PC-9 (cell line): Measurements from ENCODE around the gene ABCD2. TPM values are rescaled to one million over a fixed set of nuclear protein-coding genes. Genes with fewer than 3 reads are reported as not detected.
"Not testable (repeated sequence)": the region's sequence is repeated elsewhere in the genome, so short reads cannot be mapped to it uniquely, and the experiment has no call there.

Source experiments
- BruUV-seq: library from RNA; stranded (reverse); fragments of 400-500 nt; replicated peaks from 2 replicates; lab custom pipeline; 2021; lab: Mats Ljungman, UMichigan
- CTCF ChIA-PET: fragments of 300-600 bp; sonication (Branson Sonifier 250); formaldehyde crosslinking; loops from one replicate; lab custom pipeline; 2022; ENCODE audit warnings: antibody characterized with exemption; lab: Charles Lee
- POLR2A ChIA-PET: fragments of 300-600 bp; sonication (Branson Sonifier 250); formaldehyde crosslinking; loops from one replicate; lab custom pipeline; 2022; ENCODE audit warnings: antibody characterized with exemption; ENCODE audit not compliant: unreplicated experiment; lab: Charles Lee
- DNase-seq, 2 experiments: peaks; one replicate each; pipeline versions ENCODE4 v3.0.0 to v3.0.0-alpha.2; 2015 to 2022; ENCODE audit warnings: mixed read lengths in 1 of 2
- H2AFZ ChIP-seq: fragments of 200-600 bp; sonication (generic); 2 replicates; pipeline ENCODE4 v1.8.1; 2017; ENCODE audit warnings: antibody characterized with exemption
- H3F3A ChIP-seq: fragments of 200-600 bp; sonication (generic); 2 replicates; pipeline ENCODE4 v1.8.1; 2017; ENCODE audit warnings: antibody characterized with exemption, mild to moderate bottlenecking, low read depth; ENCODE audit not compliant: insufficient read depth
- H3K27ac ChIP-seq: fragments of 200-600 bp; sonication (generic); 2 replicates; pipeline ENCODE4 v1.6.1; 2016; ENCODE audit warnings: mixed run types
- H3K27me3 ChIP-seq: fragments of 200-600 bp; sonication (generic); 2 replicates; pipeline ENCODE4 v1.6.1; 2016; ENCODE audit warnings: low read depth, mixed run types; ENCODE audit not compliant: insufficient read depth
- H3K36me3 ChIP-seq: fragments of 200-600 bp; sonication (generic); 2 replicates; pipeline ENCODE4 v1.6.1; 2016; ENCODE audit warnings: low read depth, mixed run types
- H3K4me1 ChIP-seq: fragments of 200-600 bp; sonication (generic); replicated peaks from 2 replicates; pipeline ENCODE4 v1.6.1; 2016; ENCODE audit warnings: mixed run types; ENCODE audit not compliant: insufficient read depth
- H3K4me2 ChIP-seq: fragments of 200-600 bp; sonication (generic); 2 replicates; pipeline ENCODE4 v1.6.1; 2017; ENCODE audit warnings: mixed run types
- H3K4me3 ChIP-seq: fragments of 200-600 bp; sonication (generic); 2 replicates; pipeline ENCODE4 v1.6.1; 2016; ENCODE audit warnings: mixed run types
- H3K79me2 ChIP-seq: fragments of 200-600 bp; sonication (generic); 2 replicates; pipeline ENCODE4 v1.6.1; 2017; ENCODE audit warnings: low read depth, mixed run types
- H3K9me2 ChIP-seq: fragments of 200-600 bp; sonication (generic); 2 replicates; pipeline ENCODE4 v1.8.1; 2017; ENCODE audit warnings: mild to moderate bottlenecking; ENCODE audit not compliant: insufficient read depth
- H3K9me3 ChIP-seq: fragments of 200-600 bp; sonication (generic); 2 replicates; pipeline ENCODE4 v1.8.1; 2016; ENCODE audit warnings: low read depth; ENCODE audit not compliant: insufficient read depth
- H4K20me1 ChIP-seq: fragments of 200-600 bp; sonication (generic); 2 replicates; pipeline ENCODE4 v1.8.1; 2017; ENCODE audit not compliant: insufficient read depth
- EZH2 ChIP-seq: fragments of 200-600 bp; sonication (generic); IDR thresholded peaks from 2 replicates; pipeline ENCODE4 v1.8.0; 2017; ENCODE audit warnings: antibody characterized with exemption, low read depth
- intact Hi-C: fragments of 100-400 bp; cut with micrococcal nuclease; formaldehyde crosslinking; loops from one replicate; pipeline ENCODE4 v1.10.0; 2022; ENCODE audit not compliant: unreplicated experiment
- total RNA-seq: library from RNA; stranded (reverse); gene quantifications from 2 replicates; pipeline ENCODE4 v1.2.3, GENCODE V29; 2021
- TF ChIP-seq, protein P1 (sequence below): fragments of 200-600 bp; sonication (generic); conservative IDR thresholded peaks from 2 replicates; pipeline ENCODE4 v1.6.1; 2017; ENCODE audit warnings: mixed run types, antibody characterized with exemption, mild to moderate bottlenecking, moderate library complexity

The ABCD2 gene
- total RNA-seq, 1 experiment from 2014 or later, result not detected

DNA sequence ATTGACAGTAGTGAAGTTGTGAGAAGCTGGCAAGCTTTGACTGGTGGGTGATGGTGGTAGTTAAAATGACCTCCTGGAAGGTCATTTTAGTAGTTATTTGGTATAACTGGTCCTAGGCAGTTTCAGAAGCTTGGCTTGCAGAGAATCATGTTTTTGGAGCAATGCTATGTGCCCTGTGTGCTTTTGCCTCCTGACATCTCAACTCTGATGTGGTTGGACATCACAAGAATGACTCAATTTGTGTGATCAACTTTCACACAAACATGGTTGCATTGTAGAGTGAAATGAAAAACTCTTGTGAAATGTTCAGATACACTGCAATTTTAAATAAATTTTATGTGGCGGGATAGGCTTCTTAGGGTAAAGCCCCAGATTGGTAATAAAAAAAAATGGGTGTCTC is 8.3 kb upstream of the ABCD2 start:
- H3K79me2 ChIP-seq, result no peaks in the 10 kb centered on the region
- no peak overlapping the region for H3K27ac ChIP-seq
- no peak overlapping the region for H3K4me2 ChIP-seq
- DNase-seq, result no peak
- no peaks in the 10 kb centered on the region for H3K4me1 ChIP-seq
- BruUV-seq, result no TSS peak
- no peaks in the 10 kb centered on the region for H3K27me3 ChIP-seq
- H3F3A ChIP-seq, result no peaks in the 10 kb centered on the region
- H3K4me3 ChIP-seq, result no peak overlapping the region
- H3K36me3 ChIP-seq, result no peaks in the 10 kb centered on the region
- H4K20me1 ChIP-seq, result no peaks in the 10 kb centered on the region
- intact Hi-C loops, result no loop called here
- TF ChIP-seq, protein P1, sequence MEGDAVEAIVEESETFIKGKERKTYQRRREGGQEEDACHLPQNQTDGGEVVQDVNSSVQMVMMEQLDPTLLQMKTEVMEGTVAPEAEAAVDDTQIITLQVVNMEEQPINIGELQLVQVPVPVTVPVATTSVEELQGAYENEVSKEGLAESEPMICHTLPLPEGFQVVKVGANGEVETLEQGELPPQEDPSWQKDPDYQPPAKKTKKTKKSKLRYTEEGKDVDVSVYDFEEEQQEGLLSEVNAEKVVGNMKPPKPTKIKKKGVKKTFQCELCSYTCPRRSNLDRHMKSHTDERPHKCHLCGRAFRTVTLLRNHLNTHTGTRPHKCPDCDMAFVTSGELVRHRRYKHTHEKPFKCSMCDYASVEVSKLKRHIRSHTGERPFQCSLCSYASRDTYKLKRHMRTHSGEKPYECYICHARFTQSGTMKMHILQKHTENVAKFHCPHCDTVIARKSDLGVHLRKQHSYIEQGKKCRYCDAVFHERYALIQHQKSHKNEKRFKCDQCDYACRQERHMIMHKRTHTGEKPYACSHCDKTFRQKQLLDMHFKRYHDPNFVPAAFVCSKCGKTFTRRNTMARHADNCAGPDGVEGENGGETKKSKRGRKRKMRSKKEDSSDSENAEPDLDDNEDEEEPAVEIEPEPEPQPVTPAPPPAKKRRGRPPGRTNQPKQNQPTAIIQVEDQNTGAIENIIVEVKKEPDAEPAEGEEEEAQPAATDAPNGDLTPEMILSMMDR, result no peak
- TF ChIP-seq EZH2, result no peak
- H2AFZ ChIP-seq, result no peak overlapping the region
- H3K9me3 ChIP-seq, result no peaks in the 10 kb centered on the region
- H3K9me2 ChIP-seq, result no peaks in the 10 kb centered on the region
- ChIA-PET CTCF (no interaction called here), POLR2A (no interaction called here)

DNA sequence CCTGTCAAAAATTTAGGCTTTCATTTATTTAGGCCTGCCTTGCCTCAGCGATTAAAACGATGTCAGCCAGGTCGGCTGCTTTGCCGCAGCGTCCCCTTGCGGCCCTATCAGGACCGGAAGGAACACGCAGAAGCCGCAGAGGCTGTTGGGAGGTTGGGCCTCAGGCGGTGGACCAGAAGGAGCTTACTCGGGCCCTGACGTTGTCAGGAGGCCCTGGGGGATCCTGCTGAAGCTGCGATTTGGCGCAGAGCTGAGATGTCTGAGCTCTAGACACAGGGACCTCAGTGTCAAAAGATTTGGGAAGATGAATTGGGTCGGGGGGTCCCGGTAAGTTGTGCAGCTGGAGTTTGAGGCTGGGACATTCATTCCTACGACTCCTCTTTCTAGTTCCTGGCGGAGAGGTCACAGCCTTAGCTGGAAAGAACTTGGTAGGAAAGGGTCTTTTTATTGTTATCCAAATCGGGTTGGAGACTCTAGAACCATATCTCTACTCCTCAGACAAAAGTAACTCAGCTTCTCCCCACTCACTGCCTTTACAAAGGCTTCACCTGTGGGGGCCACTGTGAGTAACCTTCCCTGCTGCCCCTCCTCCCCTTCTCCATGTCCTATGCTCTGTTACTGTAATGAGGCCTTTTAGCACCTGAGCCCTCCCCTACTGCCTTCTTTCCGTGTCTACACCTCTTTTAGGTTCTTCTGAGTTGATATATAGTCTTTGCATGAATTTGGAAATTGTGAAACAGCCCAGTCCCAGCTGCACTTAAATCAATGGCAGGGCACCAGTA is 6.6 kb upstream of the ABCD2 start:
- Histone ChIP-seq H3K9me3 (no peaks in the 10 kb centered on the region), H3K27ac (no peak overlapping the region), H3K4me2 (no peak overlapping the region), H3K36me3 (no peaks in the 10 kb centered on the region), H3K9me2 (no peaks in the 10 kb centered on the region), H4K20me1 (no peaks in the 10 kb centered on the region), H3K4me3 (no peak overlapping the region), H3K4me1 (no peaks in the 10 kb centered on the region), H3F3A (no peaks in the 10 kb centered on the region), H3K79me2 (no peaks in the 10 kb centered on the region), H2AFZ (0 out of 2 replicates have a peak overlapping the region, but pooled peaks have one; percentile 36), H3K27me3 (no peaks in the 10 kb centered on the region)
- TF ChIP-seq, protein P1, result no peak
- TF ChIP-seq EZH2, result no peak
- no peak for DNase-seq
- ChIA-PET CTCF (no interaction called here), POLR2A (no interaction called here)
- intact Hi-C loops, result no loop called here
- BruUV-seq, result no TSS peak

DNA sequence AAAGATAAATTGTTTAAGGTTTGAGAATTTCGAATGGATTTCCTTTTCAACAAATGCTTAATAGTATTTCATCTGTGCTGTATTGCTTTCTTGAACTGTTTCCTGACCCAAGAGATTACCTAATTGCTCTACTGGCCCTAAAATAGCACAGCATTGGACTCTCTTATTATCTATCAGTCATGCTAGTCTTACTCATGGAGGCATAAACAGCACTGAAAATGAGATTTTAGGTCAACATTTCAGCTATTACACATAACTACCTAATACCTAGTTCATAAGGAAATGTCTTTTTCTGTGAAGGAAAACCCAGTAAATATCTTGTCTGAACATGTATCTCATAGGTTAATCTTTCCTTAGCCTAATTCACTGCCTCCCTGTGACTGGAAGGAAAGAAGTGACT is 4.3 kb upstream of the ABCD2 start:
- DNase-seq, result no peak
- no peak overlapping the region for H3K4me3 ChIP-seq
- no peaks in the 10 kb centered on the region for H3K36me3 ChIP-seq
- H3K4me2 ChIP-seq, result no peak overlapping the region
- H3K9me3 ChIP-seq, result no peaks in the 10 kb centered on the region
- ChIA-PET POLR2A (no interaction called here), CTCF (no interaction called here)
- intact Hi-C loops, result no loop called here
- no peak overlapping the region for H3K27ac ChIP-seq
- no peaks in the 10 kb centered on the region for H3K79me2 ChIP-seq
- no peaks in the 10 kb centered on the region for H4K20me1 ChIP-seq
- TF ChIP-seq EZH2, result no peak
- TF ChIP-seq, protein P1, result no peak
- no peaks in the 10 kb centered on the region for H3K27me3 ChIP-seq
- no peak overlapping the region for H2AFZ ChIP-seq
- no peaks in the 10 kb centered on the region for H3K9me2 ChIP-seq
- no peaks in the 10 kb centered on the region for H3F3A ChIP-seq
- BruUV-seq, result no TSS peak
- no peaks in the 10 kb centered on the region; the same call in 1 of the 2 replicates for H3K4me1 ChIP-seq

DNA sequence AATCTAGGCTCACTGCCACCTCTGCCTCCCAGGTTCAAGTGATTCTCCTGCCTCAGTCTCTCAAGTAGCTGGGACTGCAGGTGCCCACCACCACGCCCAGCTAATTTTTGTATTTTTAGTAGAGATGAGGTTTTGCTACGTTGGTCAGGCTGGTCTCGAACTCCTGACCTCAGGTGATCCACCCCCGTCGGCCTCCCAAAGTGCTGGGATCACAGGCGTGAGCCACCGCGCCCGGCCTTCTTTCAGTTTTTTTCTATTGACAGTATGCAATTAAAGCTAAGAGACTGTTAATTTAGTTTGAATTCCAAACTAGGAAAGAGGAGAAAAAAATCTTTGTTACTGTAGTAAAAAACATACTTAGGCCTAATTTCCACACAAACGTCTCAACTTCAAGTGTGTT is 3.6 kb upstream of the ABCD2 start:
- H3K36me3 ChIP-seq, H3K27ac ChIP-seq, POLR2A ChIA-PET, H3F3A ChIP-seq, H3K9me3 ChIP-seq, BruUV-seq, DNase-seq, H2AFZ ChIP-seq, CTCF ChIA-PET, H3K79me2 ChIP-seq, H3K9me2 ChIP-seq, H3K4me2 ChIP-seq, H4K20me1 ChIP-seq, H3K4me1 ChIP-seq, intact Hi-C loops, H3K27me3 ChIP-seq, H3K4me3 ChIP-seq: not testable (repeated sequence)
